ENCODE results near the gene ZNF672. TPM values are rescaled to one million over a fixed set of nuclear protein-coding genes. Genes with fewer than 3 reads are reported as not detected.
A peak's percentile ranks its signal among the peaks of the same experiment; 100 is the strongest.

The ZNF672 gene
- polyA plus RNA-seq, 2 donors = 11.6 to 15.8 TPM

- peaks cover 2 to 13% of the 10 kb centered on the region in 2 donors for H3K4me1 ChIP-seq (ENCODE audit: control insufficient read depth in 2 of 2, insufficient read depth in 2 of 2, low read length in 1 of 2)
- H3K4me3 ChIP-seq (ENCODE audit: low read depth in 1 of 2, low read length in 2 of 2) = no peak overlapping the region
- WGBS, 2 donors = 81 to 86% methylated on average over 43 to 57 of the region's 57 CpGs
- peaks cover 11 to 44% of the 10 kb centered on the region in 2 donors for H3K36me3 ChIP-seq (ENCODE audit: control insufficient read depth in 2 of 2, insufficient read depth in 2 of 2, low read length in 1 of 2)
- H3K27ac ChIP-seq (ENCODE audit: low read depth in 2 of 2, low read length in 1 of 2) = peak overlapping the region in 1 of 2 donors; percentile 5
- H3K27me3 ChIP-seq (ENCODE audit: control insufficient read depth in 1 of 2, insufficient read depth in 2 of 2, low read length in 2 of 2) = no peaks in the 10 kb centered on the region
- no peaks in the 10 kb centered on the region for H3K9me3 ChIP-seq (ENCODE audit: control insufficient read depth in 2 of 2, insufficient read depth in 1 of 2, low read depth in 1 of 2, low read length in 1 of 2)
These were observed 26.2 kb upstream of the ZNF672 start for GRCh38 chr1:248811514-248812490.

- Histone ChIP-seq H3K36me3 (ENCODE audit: control insufficient read depth in 2 of 2, insufficient read depth in 2 of 2, low read length in 1 of 2) (peaks cover 11 to 48% of the 10 kb centered on the region in 2 donors), H3K27ac (ENCODE audit: low read depth in 2 of 2, low read length in 1 of 2) (no peak overlapping the region), H3K9me3 (ENCODE audit: control insufficient read depth in 2 of 2, insufficient read depth in 1 of 2, low read depth in 1 of 2, low read length in 1 of 2) (no peaks in the 10 kb centered on the region), H3K4me3 (ENCODE audit: low read depth in 1 of 2, low read length in 2 of 2) (no peak overlapping the region), H3K4me1 (ENCODE audit: control insufficient read depth in 2 of 2, insufficient read depth in 2 of 2, low read length in 1 of 2) (peaks cover 2 to 13% of the 10 kb centered on the region in 2 donors), H3K27me3 (ENCODE audit: control insufficient read depth in 1 of 2, insufficient read depth in 2 of 2, low read length in 2 of 2) (no peaks in the 10 kb centered on the region)
- WGBS, 2 donors = 94 to 95% methylated on average over 23 of the region's 23 CpGs
These were observed 25.1 kb upstream of the ZNF672 start for GRCh38 chr1:248812736-248813425.

- Histone ChIP-seq H3K36me3 (ENCODE audit: control insufficient read depth in 2 of 2, insufficient read depth in 2 of 2, low read length in 1 of 2) (peaks cover 11 to 51% of the 10 kb centered on the region in 2 donors), H3K9me3 (ENCODE audit: control insufficient read depth in 2 of 2, insufficient read depth in 1 of 2, low read depth in 1 of 2, low read length in 1 of 2) (no peaks in the 10 kb centered on the region), H3K4me3 (ENCODE audit: low read depth in 1 of 2, low read length in 2 of 2) (no peak overlapping the region), H3K4me1 (ENCODE audit: control insufficient read depth in 2 of 2, insufficient read depth in 2 of 2, low read length in 1 of 2) (peaks cover 2 to 13% of the 10 kb centered on the region in 2 donors), H3K27me3 (ENCODE audit: control insufficient read depth in 1 of 2, insufficient read depth in 2 of 2, low read length in 2 of 2) (no peaks in the 10 kb centered on the region), H3K27ac (ENCODE audit: low read depth in 2 of 2, low read length in 1 of 2) (no peak overlapping the region)
- 95% methylated on average over 8 of the region's 8 CpGs for WGBS, 2 donors
These were observed 24.5 kb upstream of the ZNF672 start for GRCh38 chr1:248813546-248813945.

GRCh38 chr1:248814351-248814750, 23.7 kb upstream of the ZNF672 start:
- no peak overlapping the region for H3K4me3 ChIP-seq (ENCODE audit: low read depth in 1 of 2, low read length in 2 of 2)
- no peaks in the 10 kb centered on the region for H3K9me3 ChIP-seq (ENCODE audit: control insufficient read depth in 2 of 2, insufficient read depth in 1 of 2, low read depth in 1 of 2, low read length in 1 of 2)
- H3K27me3 ChIP-seq (ENCODE audit: control insufficient read depth in 1 of 2, insufficient read depth in 2 of 2, low read length in 2 of 2) = no peaks in the 10 kb centered on the region
- peaks cover 11 to 56% of the 10 kb centered on the region in 2 donors for H3K36me3 ChIP-seq (ENCODE audit: control insufficient read depth in 2 of 2, insufficient read depth in 2 of 2, low read length in 1 of 2)
- 90 to 95% methylated on average over 16 of the region's 16 CpGs for WGBS, 2 donors
- H3K4me1 ChIP-seq (ENCODE audit: control insufficient read depth in 2 of 2, insufficient read depth in 2 of 2, low read length in 1 of 2) = peaks cover 2 to 16% of the 10 kb centered on the region in 2 donors
- no peak overlapping the region for H3K27ac ChIP-seq (ENCODE audit: low read depth in 2 of 2, low read length in 1 of 2)

- Histone ChIP-seq H3K4me1 (ENCODE audit: control insufficient read depth in 2 of 2, insufficient read depth in 2 of 2, low read length in 1 of 2) (peaks cover 2 to 11% of the 10 kb centered on the region in 2 donors), H3K4me3 (ENCODE audit: low read depth in 1 of 2, low read length in 2 of 2) (no peak overlapping the region), H3K27ac (ENCODE audit: low read depth in 2 of 2, low read length in 1 of 2) (no peak overlapping the region), H3K36me3 (ENCODE audit: control insufficient read depth in 2 of 2, insufficient read depth in 2 of 2, low read length in 1 of 2) (peaks cover 11 to 56% of the 10 kb centered on the region in 2 donors), H3K27me3 (ENCODE audit: control insufficient read depth in 1 of 2, insufficient read depth in 2 of 2, low read length in 2 of 2) (no peaks in the 10 kb centered on the region), H3K9me3 (ENCODE audit: control insufficient read depth in 2 of 2, insufficient read depth in 1 of 2, low read depth in 1 of 2, low read length in 1 of 2) (no peaks in the 10 kb centered on the region)
- 87 to 88% methylated on average over 10 of the region's 10 CpGs for WGBS, 2 donors
These were observed 22.5 kb upstream of the ZNF672 start for GRCh38 chr1:248815407-248816034.

- peaks cover 2 to 3% of the 10 kb centered on the region in 2 donors for H3K4me1 ChIP-seq (ENCODE audit: control insufficient read depth in 2 of 2, insufficient read depth in 2 of 2, low read length in 1 of 2)
- H3K9me3 ChIP-seq (ENCODE audit: control insufficient read depth in 2 of 2, insufficient read depth in 1 of 2, low read depth in 1 of 2, low read length in 1 of 2) = no peaks in the 10 kb centered on the region
- no peaks in the 10 kb centered on the region for H3K27me3 ChIP-seq (ENCODE audit: control insufficient read depth in 1 of 2, insufficient read depth in 2 of 2, low read length in 2 of 2)
- H3K36me3 ChIP-seq (ENCODE audit: control insufficient read depth in 2 of 2, insufficient read depth in 2 of 2, low read length in 1 of 2) = peaks cover 11 to 54% of the 10 kb centered on the region in 2 donors
- no peak overlapping the region for H3K27ac ChIP-seq (ENCODE audit: low read depth in 2 of 2, low read length in 1 of 2)
- 86 to 91% methylated on average over 13 of the region's 13 CpGs for WGBS, 2 donors
- H3K4me3 ChIP-seq (ENCODE audit: low read depth in 1 of 2, low read length in 2 of 2) = no peak overlapping the region
These were observed 21.8 kb upstream of the ZNF672 start for GRCh38 chr1:248816042-248816851.

GRCh38 chr1:248817065-248817464, 21.0 kb upstream of the ZNF672 start:
- H3K27ac ChIP-seq (ENCODE audit: low read depth in 2 of 2, low read length in 1 of 2) = no peak overlapping the region
- H3K9me3 ChIP-seq (ENCODE audit: control insufficient read depth in 2 of 2, insufficient read depth in 1 of 2, low read depth in 1 of 2, low read length in 1 of 2) = no peaks in the 10 kb centered on the region
- H3K36me3 ChIP-seq (ENCODE audit: control insufficient read depth in 2 of 2, insufficient read depth in 2 of 2, low read length in 1 of 2) = peaks cover 11 to 48% of the 10 kb centered on the region in 2 donors
- no peaks in the 10 kb centered on the region for H3K27me3 ChIP-seq (ENCODE audit: control insufficient read depth in 1 of 2, insufficient read depth in 2 of 2, low read length in 2 of 2)
- no peak overlapping the region for H3K4me3 ChIP-seq (ENCODE audit: low read depth in 1 of 2, low read length in 2 of 2)
- peaks cover 2 to 4% of the 10 kb centered on the region in 2 donors for H3K4me1 ChIP-seq (ENCODE audit: control insufficient read depth in 2 of 2, insufficient read depth in 2 of 2, low read length in 1 of 2)
- WGBS, 2 donors = 76 to 84% methylated on average over 6 of the region's 6 CpGs

- peaks cover 2 to 8% of the 10 kb centered on the region in 2 donors for H3K4me1 ChIP-seq (ENCODE audit: control insufficient read depth in 2 of 2, insufficient read depth in 2 of 2, low read length in 1 of 2)
- H3K27me3 ChIP-seq (ENCODE audit: control insufficient read depth in 1 of 2, insufficient read depth in 2 of 2, low read length in 2 of 2) = no peaks in the 10 kb centered on the region
- H3K36me3 ChIP-seq (ENCODE audit: control insufficient read depth in 2 of 2, insufficient read depth in 2 of 2, low read length in 1 of 2) = peaks cover 8 to 39% of the 10 kb centered on the region in 2 donors
- peak overlapping the region; percentile 10 to 33 for H3K27ac ChIP-seq (ENCODE audit: low read depth in 2 of 2, low read length in 1 of 2)
- no peak overlapping the region for H3K4me3 ChIP-seq (ENCODE audit: low read depth in 1 of 2, low read length in 2 of 2)
- no peaks in the 10 kb centered on the region for H3K9me3 ChIP-seq (ENCODE audit: control insufficient read depth in 2 of 2, insufficient read depth in 1 of 2, low read depth in 1 of 2, low read length in 1 of 2)
- 78% methylated on average over 5 of the region's 5 CpGs for WGBS, 2 donors
These were observed 19.3 kb upstream of the ZNF672 start for GRCh38 chr1:248818505-248819374.

Measured in esophagus (tissue), 2 donors.